MM.1S (cell line): ENCODE results near the gene CCDC93.

Source experiments
- DNase-seq: peaks from one replicate; pipeline ENCODE4 v3.0.0-alpha.2; 2015
- H2AFZ ChIP-seq: fragments of 300-600 bp; sonication (generic); 2 replicates; pipeline ENCODE4 v1.6.0; 2016; ENCODE audit warnings: antibody characterized with exemption, low read length
- H3F3A ChIP-seq: fragments of 300-600 bp; sonication (generic); 2 replicates; pipeline ENCODE4 v1.6.1; 2016; ENCODE audit warnings: mild to moderate bottlenecking, antibody characterized with exemption, low read length, moderate library complexity, mixed read lengths; ENCODE audit not compliant: insufficient read depth
- H3K27ac ChIP-seq: fragments of 300-600 bp; sonication (generic); 2 replicates; pipeline ENCODE4 v1.5.1; 2016; ENCODE audit warnings: mild to moderate bottlenecking, low read length
- H3K27me3 ChIP-seq: fragments of 300-600 bp; sonication (generic); replicated peaks from 2 replicates; pipeline ENCODE4 v1.6.0; 2016; ENCODE audit warnings: low read length; ENCODE audit not compliant: insufficient read depth
- H3K36me3 ChIP-seq: fragments of 300-600 bp; sonication (generic); replicated peaks from 2 replicates; pipeline ENCODE4 v1.6.1; 2016; ENCODE audit warnings: mild to moderate bottlenecking, low read length, mixed read lengths; ENCODE audit not compliant: insufficient read depth
- H3K4me1 ChIP-seq: fragments of 300-600 bp; sonication (generic); 2 replicates; pipeline ENCODE4 v1.6.1; 2016; ENCODE audit warnings: low read length, mixed read lengths
- H3K4me2 ChIP-seq: fragments of 300-600 bp; sonication (generic); 2 replicates; pipeline ENCODE4 v1.6.0; 2016; ENCODE audit warnings: low read depth, low read length
- H3K4me3 ChIP-seq: fragments of 300-600 bp; sonication (generic); 2 replicates; pipeline ENCODE4 v1.5.1; 2016; ENCODE audit warnings: low read length, mixed read lengths
- H3K79me2 ChIP-seq: fragments of 300-600 bp; sonication (generic); 2 replicates; pipeline ENCODE4 v1.6.1; 2016; ENCODE audit warnings: mixed run types, low read length, mixed read lengths
- H3K9ac ChIP-seq: fragments of 300-600 bp; sonication (generic); 2 replicates; pipeline ENCODE4 v1.6.1; 2016; ENCODE audit warnings: low read length, mixed read lengths
- H3K9me2 ChIP-seq: fragments of 300-600 bp; sonication (generic); replicated peaks from 2 replicates; pipeline ENCODE4 v1.6.1; 2016; ENCODE audit warnings: mild to moderate bottlenecking, low read length, mixed read lengths; ENCODE audit not compliant: insufficient read depth
- H3K9me3 ChIP-seq: fragments of 300-600 bp; sonication (generic); replicated peaks from 2 replicates; pipeline ENCODE4 v1.6.1; 2016; ENCODE audit warnings: mild to moderate bottlenecking, low read length, mixed read lengths; ENCODE audit not compliant: insufficient read depth
- H4K20me1 ChIP-seq: fragments of 300-600 bp; sonication (generic); 2 replicates; pipeline ENCODE4 v1.6.1; 2016; ENCODE audit warnings: mild to moderate bottlenecking, low read length, moderate library complexity, mixed read lengths; ENCODE audit not compliant: insufficient read depth
- CTCF ChIP-seq: fragments of 300-600 bp; sonication (generic); IDR thresholded peaks from 2 replicates; pipeline ENCODE4 v1.5.1; 2016; ENCODE audit warnings: antibody characterized with exemption, low read length, mixed read lengths
- EZH2 ChIP-seq: fragments of 300-600 bp; sonication (generic); optimal IDR thresholded peaks from 2 replicates; pipeline ENCODE3; 2017; ENCODE audit warnings: low read depth, mild to moderate bottlenecking, antibody characterized with exemption, low read length, mixed read lengths
- EZH2phosphoT487 ChIP-seq: fragments of 300-600 bp; sonication (generic); IDR thresholded peaks from 2 replicates; pipeline ENCODE4 v1.6.1; 2018; ENCODE audit warnings: antibody characterized with exemption, low read length

CCDC93 gene

GRCh38 chr2:117952228-117952627, 61.6 kb downstream of the CCDC93 start:
- peaks cover 4% of the 10 kb centered on the region; the same call in 1 of the 2 replicates for H3K36me3 ChIP-seq
- H3K27me3 ChIP-seq = no peaks in the 10 kb centered on the region
- no peak for DNase-seq
- H3K79me2 ChIP-seq = no peaks in the 10 kb centered on the region
- no peaks in the 10 kb centered on the region for H3K4me1 ChIP-seq
- no peak overlapping the region for H3K9ac ChIP-seq
- H3K9me3 ChIP-seq = no peaks in the 10 kb centered on the region
- no peak overlapping the region for H3K4me3 ChIP-seq
- no peaks in the 10 kb centered on the region for H3F3A ChIP-seq
- no peaks in the 10 kb centered on the region for H4K20me1 ChIP-seq
- H3K9me2 ChIP-seq = no peaks in the 10 kb centered on the region
- no peak for TF ChIP-seq EZH2phosphoT487
- H2AFZ ChIP-seq = no peak overlapping the region
- no peak overlapping the region for H3K27ac ChIP-seq
- no peak overlapping the region for H3K4me2 ChIP-seq

DNA sequence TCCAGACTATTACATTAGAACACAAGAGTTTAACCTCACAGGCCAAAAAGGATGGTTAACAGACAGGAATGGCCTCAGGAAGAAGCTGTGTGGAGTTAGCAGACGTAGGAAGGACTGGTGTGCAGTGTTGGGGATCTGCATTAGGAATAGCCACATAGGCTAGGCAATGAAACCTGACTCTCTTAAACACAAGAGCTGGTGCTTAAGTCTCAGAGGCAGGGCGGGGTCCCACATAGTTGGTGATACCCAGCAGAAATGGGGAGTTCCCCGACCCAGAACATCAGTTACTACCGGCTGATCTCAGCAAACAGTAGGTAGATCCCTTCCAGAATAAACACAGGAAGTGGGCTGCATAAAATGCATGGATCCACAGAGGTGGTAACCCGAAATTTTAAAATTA, 64.1 kb downstream of the CCDC93 start:
- H3K27ac ChIP-seq = no peak overlapping the region
- H3K9me2 ChIP-seq = no peaks in the 10 kb centered on the region
- no peak overlapping the region for H3K4me3 ChIP-seq
- no peaks in the 10 kb centered on the region for H3F3A ChIP-seq
- no peaks in the 10 kb centered on the region for H3K79me2 ChIP-seq
- DNase-seq = no peak
- no peaks in the 10 kb centered on the region for H3K4me1 ChIP-seq
- H4K20me1 ChIP-seq = no peaks in the 10 kb centered on the region
- no peaks in the 10 kb centered on the region for H3K9me3 ChIP-seq
- no peaks in the 10 kb centered on the region for H3K27me3 ChIP-seq
- H3K9ac ChIP-seq = no peak overlapping the region
- no peak overlapping the region for H2AFZ ChIP-seq
- H3K4me2 ChIP-seq = no peak overlapping the region
- H3K36me3 ChIP-seq = peaks cover 4% of the 10 kb centered on the region; the same call in 1 of the 2 replicates
- TF ChIP-seq EZH2 = no peak
- no peak for TF ChIP-seq CTCF
- TF ChIP-seq EZH2phosphoT487 = no peak

DNA sequence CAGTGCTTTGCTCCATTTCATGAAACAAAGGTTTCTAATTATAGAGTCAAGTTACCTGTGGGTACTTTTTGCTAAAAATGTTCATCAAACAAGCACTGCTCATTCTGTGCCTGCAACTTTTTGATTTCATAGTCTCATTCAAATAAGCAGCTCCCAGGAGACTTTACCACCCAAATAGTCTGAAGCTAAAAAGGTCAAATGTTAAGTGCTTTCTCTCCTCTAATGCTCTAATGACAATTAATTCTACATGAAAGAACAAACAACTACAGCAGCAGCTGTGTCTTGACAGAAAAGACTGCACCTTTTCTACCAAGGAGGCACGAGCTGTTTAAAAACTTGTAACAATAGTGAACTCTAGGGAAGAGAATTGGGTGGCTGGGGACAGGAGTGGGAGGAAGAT, 65.3 kb downstream of the CCDC93 start:
- H3K36me3 ChIP-seq = peaks cover 4% of the 10 kb centered on the region
- no peak for DNase-seq
- H3K4me2 ChIP-seq = no peak overlapping the region
- H3K9me2 ChIP-seq = no peaks in the 10 kb centered on the region
- no peaks in the 10 kb centered on the region for H4K20me1 ChIP-seq
- no peaks in the 10 kb centered on the region for H3K9me3 ChIP-seq
- H2AFZ ChIP-seq = no peak overlapping the region
- no peaks in the 10 kb centered on the region for H3F3A ChIP-seq
- H3K79me2 ChIP-seq = no peaks in the 10 kb centered on the region
- no peak overlapping the region for H3K9ac ChIP-seq
- TF ChIP-seq CTCF = no peak
- no peak overlapping the region for H3K4me3 ChIP-seq
- H3K27ac ChIP-seq = no peak overlapping the region
- H3K27me3 ChIP-seq = no peaks in the 10 kb centered on the region
- no peaks in the 10 kb centered on the region for H3K4me1 ChIP-seq

GRCh38 chr2:117945296-117945695, 68.6 kb downstream of the CCDC93 start:
- Histone ChIP-seq H3K79me2 (no peaks in the 10 kb centered on the region), H3K9ac (no peak overlapping the region), H3K9me3 (no peaks in the 10 kb centered on the region), H3K27ac (no peak overlapping the region), H2AFZ (no peak overlapping the region), H3K4me3 (no peak overlapping the region), H4K20me1 (no peaks in the 10 kb centered on the region), H3K36me3 (peaks cover 4% of the 10 kb centered on the region), H3K27me3 (no peaks in the 10 kb centered on the region), H3K9me2 (no peaks in the 10 kb centered on the region), H3K4me2 (no peak overlapping the region), H3F3A (no peaks in the 10 kb centered on the region), H3K4me1 (no peaks in the 10 kb centered on the region)
- no peak for DNase-seq
- TF ChIP-seq EZH2 (no peak), EZH2phosphoT487 (no peak), CTCF (no peak)
